Measurements from ENCODE around the gene ASPSCR1. TPM values are rescaled to one million over a fixed set of nuclear protein-coding genes. Genes with fewer than 3 reads are reported as not detected.

The ASPSCR1 gene, protein sequence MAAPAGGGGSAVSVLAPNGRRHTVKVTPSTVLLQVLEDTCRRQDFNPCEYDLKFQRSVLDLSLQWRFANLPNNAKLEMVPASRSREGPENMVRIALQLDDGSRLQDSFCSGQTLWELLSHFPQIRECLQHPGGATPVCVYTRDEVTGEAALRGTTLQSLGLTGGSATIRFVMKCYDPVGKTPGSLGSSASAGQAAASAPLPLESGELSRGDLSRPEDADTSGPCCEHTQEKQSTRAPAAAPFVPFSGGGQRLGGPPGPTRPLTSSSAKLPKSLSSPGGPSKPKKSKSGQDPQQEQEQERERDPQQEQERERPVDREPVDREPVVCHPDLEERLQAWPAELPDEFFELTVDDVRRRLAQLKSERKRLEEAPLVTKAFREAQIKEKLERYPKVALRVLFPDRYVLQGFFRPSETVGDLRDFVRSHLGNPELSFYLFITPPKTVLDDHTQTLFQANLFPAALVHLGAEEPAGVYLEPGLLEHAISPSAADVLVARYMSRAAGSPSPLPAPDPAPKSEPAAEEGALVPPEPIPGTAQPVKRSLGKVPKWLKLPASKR
- 10 to 100 TPM; 11.7 to 24.4 (median 18.6) TPM for total RNA-seq

DNA sequence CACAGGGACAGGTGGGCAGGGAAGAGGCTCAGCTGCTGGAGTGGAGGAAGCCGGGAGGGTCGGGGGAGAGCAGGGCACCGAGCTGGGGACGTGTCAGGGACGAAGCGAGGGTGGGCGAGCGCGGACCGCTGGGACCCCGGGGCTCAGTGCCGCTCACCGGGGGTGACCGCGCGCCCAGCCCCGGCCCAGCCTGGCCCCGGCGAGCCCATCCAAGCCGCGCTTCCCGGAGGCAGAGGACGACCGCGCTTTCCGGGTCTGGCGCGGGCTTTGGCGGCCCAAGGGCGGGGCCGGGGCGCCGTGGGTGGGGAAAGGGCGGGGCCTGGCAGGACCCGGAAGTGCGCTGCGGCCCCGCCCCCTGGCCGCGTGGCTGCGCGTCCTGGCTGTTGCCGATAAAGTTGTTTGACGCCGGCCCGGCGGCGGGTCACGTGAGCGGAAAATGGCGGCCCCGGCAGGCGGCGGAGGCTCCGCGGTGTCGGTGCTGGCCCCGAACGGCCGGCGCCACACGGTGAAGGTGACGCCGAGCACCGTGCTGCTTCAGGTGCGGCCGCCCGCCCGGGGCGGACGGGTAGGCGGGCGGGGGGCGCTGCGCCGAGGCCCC is at the start of gene ASPSCR1:
ASPSCR1 (plus strand) TSS at position 419 of the 598 bp plus-strand sequence; CDS start at position 437, 18 bp downstream.
- Histone ChIP-seq H3K4me1 (peaks cover 0 to 22% (median 7%) of the 10 kb centered on the region in 3 donors), H3K9me3 (no peaks in the 10 kb centered on the region), H3K27me3 (peaks cover 18% of the 10 kb centered on the region), H3K4me3 (peak within 1 kb of the TSS; percentile 57 to 94), H3K27ac (peak within 1 kb of the TSS; percentile 34 to 95 (median 92)), H3K36me3 (peaks cover 0 to 32% of the 10 kb centered on the region in 2 donors)
- peak; percentile 97 for ATAC-seq
- WGBS, 2 donors (ENCODE audit: low coverage in 1 of 2) = no CpG with 5 or more reads among the region's 76 CpGs
- TF ChIP-seq, protein P1, sequence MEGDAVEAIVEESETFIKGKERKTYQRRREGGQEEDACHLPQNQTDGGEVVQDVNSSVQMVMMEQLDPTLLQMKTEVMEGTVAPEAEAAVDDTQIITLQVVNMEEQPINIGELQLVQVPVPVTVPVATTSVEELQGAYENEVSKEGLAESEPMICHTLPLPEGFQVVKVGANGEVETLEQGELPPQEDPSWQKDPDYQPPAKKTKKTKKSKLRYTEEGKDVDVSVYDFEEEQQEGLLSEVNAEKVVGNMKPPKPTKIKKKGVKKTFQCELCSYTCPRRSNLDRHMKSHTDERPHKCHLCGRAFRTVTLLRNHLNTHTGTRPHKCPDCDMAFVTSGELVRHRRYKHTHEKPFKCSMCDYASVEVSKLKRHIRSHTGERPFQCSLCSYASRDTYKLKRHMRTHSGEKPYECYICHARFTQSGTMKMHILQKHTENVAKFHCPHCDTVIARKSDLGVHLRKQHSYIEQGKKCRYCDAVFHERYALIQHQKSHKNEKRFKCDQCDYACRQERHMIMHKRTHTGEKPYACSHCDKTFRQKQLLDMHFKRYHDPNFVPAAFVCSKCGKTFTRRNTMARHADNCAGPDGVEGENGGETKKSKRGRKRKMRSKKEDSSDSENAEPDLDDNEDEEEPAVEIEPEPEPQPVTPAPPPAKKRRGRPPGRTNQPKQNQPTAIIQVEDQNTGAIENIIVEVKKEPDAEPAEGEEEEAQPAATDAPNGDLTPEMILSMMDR (IDR thresholded peaks at IDR 0.05) = peak in 1 of 4 experiments; percentile 5
- no peak for TF ChIP-seq EP300 (IDR thresholded peaks at IDR 0.05)
- no peak for TF ChIP-seq POLR2AphosphoS5 (IDR thresholded peaks at IDR 0.05)
- TF ChIP-seq POLR2A (IDR thresholded peaks at IDR 0.05) = peak; percentile 67 to 89

DNA sequence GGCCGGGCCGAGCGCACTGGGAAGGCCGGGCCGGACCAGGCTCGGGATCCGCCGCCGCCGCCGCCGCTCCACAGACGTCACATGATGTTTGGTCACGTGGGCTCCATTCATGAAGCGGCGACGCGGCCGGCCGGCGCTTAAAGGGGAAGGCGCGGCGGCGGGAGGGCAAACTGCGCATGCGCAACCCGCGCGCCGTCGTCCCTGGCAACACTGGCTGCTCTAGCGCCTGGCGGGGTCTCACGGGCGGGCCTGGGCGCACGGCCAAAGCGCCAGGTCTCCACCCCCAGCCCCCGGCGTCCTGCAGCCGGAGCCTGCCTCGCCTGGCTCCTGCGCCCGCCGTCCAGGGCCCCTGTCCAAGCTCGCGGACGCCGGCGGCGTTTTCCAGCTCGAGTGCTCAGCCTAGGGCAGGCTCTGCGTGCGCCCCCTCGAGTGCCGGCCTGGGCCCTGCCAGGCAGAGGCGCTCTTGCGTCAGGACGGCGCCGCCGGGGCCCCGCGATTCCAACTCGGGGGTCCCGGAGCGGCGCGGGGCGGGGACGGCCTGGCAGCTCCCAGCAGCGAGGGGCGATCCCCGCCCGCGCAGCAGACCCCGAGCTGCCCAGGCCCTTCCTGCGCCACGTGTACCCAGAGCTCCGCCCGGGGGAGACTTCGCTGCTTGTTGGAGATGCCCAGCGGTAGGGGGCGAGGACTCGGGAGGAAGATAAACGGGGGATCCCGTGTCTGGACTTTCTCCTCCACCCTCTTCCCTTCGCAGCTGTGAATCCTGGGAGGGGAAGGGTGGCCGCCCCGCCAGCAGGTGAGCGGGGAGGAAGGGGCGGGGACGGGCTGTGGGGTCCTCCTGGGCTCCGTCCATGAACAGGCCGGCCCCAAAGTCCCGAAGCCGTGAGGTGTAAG is 49.5 kb upstream of the ASPSCR1 start, which contains the start of gene MAFG:
MAFG (minus strand) TSS at position 83 of the 891 bp plus-strand sequence. CDS start 4,550 bp downstream, outside the sequence.
- peaks cover 0 to 1% of the 10 kb centered on the region in 2 donors for H3K36me3 ChIP-seq
- H3K9me3 ChIP-seq = no peaks in the 10 kb centered on the region
- H3K4me1 ChIP-seq = peaks cover 0 to 49% (median 45%) of the 10 kb centered on the region in 3 donors
- 4% methylated on average over 4 of the region's 98 CpGs; no CpG with 5 or more reads in 1 of the 2 donors for whole genome bisulfite sequencing, 2 donors (ENCODE audit: low coverage in 1 of 2)
- TF ChIP-seq POLR2AphosphoS5 (IDR thresholded peaks at IDR 0.05) (peak; percentile 35), POLR2A (IDR thresholded peaks at IDR 0.05) (peak; percentile 61 to 64), EP300 (IDR thresholded peaks at IDR 0.05) (no peak)
- TF ChIP-seq, protein P1 (IDR thresholded peaks at IDR 0.05) = peak in 3 of 4 experiments; percentile 22 to 72 (median 28)
- H3K4me3 ChIP-seq = peak within 1 kb of the TSS; percentile 93 to 99
- peak within 1 kb of the TSS; percentile 90 to 99 (median 97) for H3K27ac ChIP-seq
- ATAC-seq = peak; percentile 79
- peaks cover 27% of the 10 kb centered on the region for H3K27me3 ChIP-seq

DNA sequence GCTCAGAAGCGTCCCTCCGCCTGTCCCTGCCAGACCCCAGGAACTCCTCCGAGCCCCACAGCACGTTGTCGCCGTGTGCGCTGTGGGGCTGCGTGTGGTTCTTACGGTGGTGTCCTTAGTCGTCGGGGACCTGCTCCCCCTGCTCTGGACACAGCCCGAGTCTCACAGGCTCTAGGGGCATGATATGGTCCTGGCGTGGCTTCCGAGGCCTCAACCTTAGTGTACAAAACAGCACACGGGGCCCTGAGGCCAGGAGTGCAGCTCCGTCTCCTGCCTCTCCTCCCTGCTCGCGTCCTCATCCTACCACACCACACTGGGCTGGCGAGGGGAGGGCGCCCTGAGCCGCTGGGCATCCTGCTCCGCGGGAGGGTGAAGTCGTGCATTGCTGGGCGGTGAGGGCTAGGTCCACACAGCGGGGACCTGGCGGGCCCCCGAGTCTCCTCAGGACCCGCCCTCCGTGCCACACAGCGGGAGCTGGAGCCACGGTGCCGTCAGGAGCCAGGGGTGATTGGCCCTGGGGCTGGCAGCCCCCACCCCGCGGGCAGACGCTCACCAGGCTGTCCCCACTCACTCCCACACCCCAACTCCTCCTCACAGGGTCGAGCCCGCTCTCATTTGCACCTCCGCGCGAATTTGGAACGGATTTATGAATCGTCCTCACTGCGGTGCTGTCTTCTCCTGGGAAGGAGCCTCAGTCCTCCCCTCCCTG is 48.7 kb upstream of the ASPSCR1 start:
- no peak for ATAC-seq
- WGBS, 2 donors (ENCODE audit: low coverage in 1 of 2) = no CpG with 5 or more reads among the region's 44 CpGs
- H3K27ac ChIP-seq = peak overlapping the region in 2 of 4 donors; percentile 98 to 99

More for the DNA sequence above, 48.7 kb upstream of the ASPSCR1 start:
- peaks cover 0 to 41% (median 37%) of the 10 kb centered on the region in 3 donors for H3K4me1 ChIP-seq
- H3K27me3 ChIP-seq = peaks cover 27% of the 10 kb centered on the region
- no peaks in the 10 kb centered on the region for H3K9me3 ChIP-seq
- no peaks in the 10 kb centered on the region for H3K36me3 ChIP-seq
- TF ChIP-seq POLR2AphosphoS5 (IDR thresholded peaks at IDR 0.05) (no peak), EP300 (IDR thresholded peaks at IDR 0.05) (no peak), POLR2A (IDR thresholded peaks at IDR 0.05) (no peak)
- TF ChIP-seq, protein P1 (IDR thresholded peaks at IDR 0.05) = no peak
- H3K4me3 ChIP-seq = peak overlapping the region; percentile 51 to 99

Measured in gastroesophageal sphincter (tissue), 4 donors.